Measurements from ENCODE around the gene SLX9. TPM values are rescaled to one million over a fixed set of nuclear protein-coding genes. Genes with fewer than 3 reads are reported as not detected.

Gene SLX9
- total RNA-seq, 2 experiments from 2014 or later, result 18.6 to 61.6 TPM

DNA sequence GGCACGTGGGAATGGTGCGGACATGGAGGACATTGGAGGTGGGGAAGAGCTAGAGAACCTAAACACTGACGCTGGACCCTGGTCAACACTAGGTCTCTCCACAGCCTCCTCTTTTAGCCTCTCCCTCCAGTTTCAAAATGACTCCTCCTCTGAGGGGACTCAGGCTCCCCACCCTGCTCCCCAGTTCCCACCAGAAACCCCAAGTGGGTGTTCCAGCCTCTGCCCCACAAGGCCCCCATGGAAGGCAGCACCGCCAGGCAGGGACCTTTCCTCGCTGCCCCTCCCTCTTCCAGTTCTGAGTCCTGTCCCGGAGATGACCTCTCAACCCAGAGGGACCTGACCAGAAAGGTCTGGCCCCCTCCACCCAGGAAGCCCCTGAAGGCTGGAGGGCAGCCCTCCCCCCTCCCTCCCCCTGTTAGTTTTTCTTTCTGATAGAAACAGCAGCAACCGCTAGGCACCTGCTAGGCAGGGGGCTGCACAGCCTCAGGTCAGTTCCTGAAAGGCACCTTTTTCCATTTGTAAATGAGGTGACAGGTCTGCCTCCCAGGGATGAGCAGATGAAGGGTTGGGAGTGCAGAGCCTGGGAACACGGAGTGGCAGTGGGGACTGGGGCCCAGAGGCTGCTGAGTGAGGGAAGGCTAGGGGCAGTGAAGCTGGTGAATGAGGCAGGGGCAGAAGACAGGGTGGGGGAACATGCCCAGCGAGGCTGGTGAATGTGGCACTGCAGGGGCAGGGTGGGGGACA, 9.9 kb upstream of the SLX9 start:
- TF ChIP-seq, protein P1, sequence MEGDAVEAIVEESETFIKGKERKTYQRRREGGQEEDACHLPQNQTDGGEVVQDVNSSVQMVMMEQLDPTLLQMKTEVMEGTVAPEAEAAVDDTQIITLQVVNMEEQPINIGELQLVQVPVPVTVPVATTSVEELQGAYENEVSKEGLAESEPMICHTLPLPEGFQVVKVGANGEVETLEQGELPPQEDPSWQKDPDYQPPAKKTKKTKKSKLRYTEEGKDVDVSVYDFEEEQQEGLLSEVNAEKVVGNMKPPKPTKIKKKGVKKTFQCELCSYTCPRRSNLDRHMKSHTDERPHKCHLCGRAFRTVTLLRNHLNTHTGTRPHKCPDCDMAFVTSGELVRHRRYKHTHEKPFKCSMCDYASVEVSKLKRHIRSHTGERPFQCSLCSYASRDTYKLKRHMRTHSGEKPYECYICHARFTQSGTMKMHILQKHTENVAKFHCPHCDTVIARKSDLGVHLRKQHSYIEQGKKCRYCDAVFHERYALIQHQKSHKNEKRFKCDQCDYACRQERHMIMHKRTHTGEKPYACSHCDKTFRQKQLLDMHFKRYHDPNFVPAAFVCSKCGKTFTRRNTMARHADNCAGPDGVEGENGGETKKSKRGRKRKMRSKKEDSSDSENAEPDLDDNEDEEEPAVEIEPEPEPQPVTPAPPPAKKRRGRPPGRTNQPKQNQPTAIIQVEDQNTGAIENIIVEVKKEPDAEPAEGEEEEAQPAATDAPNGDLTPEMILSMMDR (conservative IDR thresholded peaks at IDR 0.05; ENCODE audit: low read length), result no peak
- TF ChIP-seq EZH2phosphoT487 (IDR thresholded peaks at IDR 0.05; ENCODE audit: borderline replicate concordance, low read depth, low read length), result no peak
- Histone ChIP-seq H3K9me3 (ENCODE audit: low read length) (no peaks in the 10 kb centered on the region), H4K20me1 (ENCODE audit: insufficient read depth, low read length) (no peaks in the 10 kb centered on the region), H3K36me3 (ENCODE audit: insufficient read depth, low read length) (no peaks in the 10 kb centered on the region), H3K4me1 (ENCODE audit: insufficient read depth, low read length, poor library complexity, severe bottlenecking) (peaks cover 57% of the 10 kb centered on the region), H3K4me3 (ENCODE audit: low read depth, low read length, poor library complexity, severe bottlenecking) (no peak overlapping the region), H3K79me2 (ENCODE audit: insufficient read depth, low read depth, low read length) (no peaks in the 10 kb centered on the region), H2AFZ (ENCODE audit: low read length) (no peak overlapping the region), H3K4me2 (ENCODE audit: low read length) (peak overlapping the region; percentile 90), H3K9me2 (ENCODE audit: insufficient read depth, low read length) (no peaks in the 10 kb centered on the region), H3K27ac (ENCODE audit: low read depth, low read length, poor library complexity, severe bottlenecking) (no peak overlapping the region)
- CTCF ChIA-PET (ENCODE audit: unreplicated experiment), result interaction anchor here (0.6 kb wide), 1 partner anchor 193 kb away, joined by 3 read pairs; no protein-coding TSS in a partner anchor
- intact Hi-C loops (cut with micrococcal nuclease; ENCODE audit: unreplicated experiment), result loop anchor here (2.0 to 5.0 kb wide), 2 partner anchors 15 to 113 kb away; partner anchors contain the start of gene SUMO3
- POLR2A ChIA-PET, result interaction anchor here (0.9 to 1.2 kb wide), 4 partner anchors 9 to 128 kb away, joined by 3 read pairs; partner anchors contain the start of genes ITGB2, PTTG1IP and UBE2G2
- DNase-seq (ENCODE audit: low spot score), result peak; percentile 27
- no TSS peak for BruUV-seq (replicated peaks)

DNA sequence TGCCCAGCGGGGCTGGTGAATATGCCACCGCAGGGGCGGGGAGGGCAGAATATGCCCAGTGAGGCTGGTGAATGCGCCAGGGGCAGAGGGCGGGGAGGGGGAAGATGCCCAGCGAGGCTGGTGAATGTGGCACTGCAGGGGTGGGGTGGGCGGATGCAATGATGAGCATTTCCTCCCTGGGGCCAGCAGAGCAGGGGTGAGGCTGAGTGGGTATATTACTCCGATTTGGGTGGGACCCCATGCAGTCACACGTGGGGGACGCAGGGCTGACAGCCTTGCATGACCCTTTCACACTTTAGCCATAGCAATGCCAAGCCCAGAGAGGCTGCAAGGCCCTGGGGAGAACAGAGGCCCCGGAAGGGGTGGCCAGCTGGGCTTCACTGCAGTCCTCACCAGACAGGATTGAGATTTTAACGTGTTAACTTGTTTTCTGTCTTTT, 9.3 kb upstream of the SLX9 start:
- POLR2A ChIA-PET, result no interaction called here
- H3K4me2 ChIP-seq (ENCODE audit: low read length), result peak overlapping the region; percentile 90
- peak overlapping the region; percentile 57 for H3K4me3 ChIP-seq (ENCODE audit: low read depth, low read length, poor library complexity, severe bottlenecking)
- H3K27ac ChIP-seq (ENCODE audit: low read depth, low read length, poor library complexity, severe bottlenecking), result peak overlapping the region; percentile 39
- no peaks in the 10 kb centered on the region for H4K20me1 ChIP-seq (ENCODE audit: insufficient read depth, low read length)
- no peak for TF ChIP-seq EZH2phosphoT487 (IDR thresholded peaks at IDR 0.05; ENCODE audit: borderline replicate concordance, low read depth, low read length)
- TF ChIP-seq, protein P1 (conservative IDR thresholded peaks at IDR 0.05; ENCODE audit: low read length), result no peak
- no peaks in the 10 kb centered on the region for H3K36me3 ChIP-seq (ENCODE audit: insufficient read depth, low read length)
- CTCF ChIA-PET (ENCODE audit: unreplicated experiment), result no interaction called here
- H3K9me2 ChIP-seq (ENCODE audit: insufficient read depth, low read length), result no peaks in the 10 kb centered on the region
- H3K79me2 ChIP-seq (ENCODE audit: insufficient read depth, low read depth, low read length), result no peaks in the 10 kb centered on the region
- H3K4me1 ChIP-seq (ENCODE audit: insufficient read depth, low read length, poor library complexity, severe bottlenecking), result peaks cover 57% of the 10 kb centered on the region
- no peaks in the 10 kb centered on the region for H3K9me3 ChIP-seq (ENCODE audit: low read length)
- peak; percentile 47 for DNase-seq (ENCODE audit: low spot score)
- intact Hi-C loops (cut with micrococcal nuclease; ENCODE audit: unreplicated experiment), result loop anchor here (2.0 to 5.0 kb wide), 2 partner anchors 16 to 113 kb away; partner anchors contain the start of gene SUMO3
- no peak overlapping the region for H2AFZ ChIP-seq (ENCODE audit: low read length)
- no TSS peak for BruUV-seq (replicated peaks)

DNA sequence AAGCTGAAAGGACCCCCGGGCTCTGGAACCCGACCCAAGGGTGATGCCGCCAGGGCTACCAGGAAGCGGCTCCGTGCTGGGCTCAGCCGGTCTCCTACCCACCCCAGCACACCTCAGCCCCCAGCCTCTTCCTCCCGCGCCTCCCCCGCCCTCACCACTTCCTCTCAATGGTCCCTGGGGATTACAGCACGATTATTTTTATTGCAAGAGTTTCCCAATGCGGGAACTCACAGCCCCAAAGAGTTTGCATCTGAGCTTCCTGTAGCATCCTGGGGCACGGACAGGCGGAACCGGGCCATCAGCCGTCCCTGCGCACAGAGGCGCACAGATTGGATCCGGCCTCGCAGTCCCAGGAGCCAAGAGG, 8.7 kb upstream of the SLX9 start:
- POLR2A ChIA-PET, result interaction anchor here (1.4 kb wide), 1 partner anchor 17 kb away, joined by 3 read pairs; no protein-coding TSS in a partner anchor
- H3K9me2 ChIP-seq (ENCODE audit: insufficient read depth, low read length), result no peaks in the 10 kb centered on the region
- TF ChIP-seq EZH2phosphoT487 (IDR thresholded peaks at IDR 0.05; ENCODE audit: borderline replicate concordance, low read depth, low read length), result no peak
- TF ChIP-seq, protein P1 (conservative IDR thresholded peaks at IDR 0.05; ENCODE audit: low read length), result no peak
- no peak overlapping the region for H2AFZ ChIP-seq (ENCODE audit: low read length)
- CTCF ChIA-PET (ENCODE audit: unreplicated experiment), result no interaction called here
- no peaks in the 10 kb centered on the region for H3K36me3 ChIP-seq (ENCODE audit: insufficient read depth, low read length)
- no peaks in the 10 kb centered on the region for H4K20me1 ChIP-seq (ENCODE audit: insufficient read depth, low read length)
- H3K4me3 ChIP-seq (ENCODE audit: low read depth, low read length, poor library complexity, severe bottlenecking), result peak overlapping the region; percentile 57
- DNase-seq (ENCODE audit: low spot score), result peak; percentile 93
- intact Hi-C loops (cut with micrococcal nuclease; ENCODE audit: unreplicated experiment), result loop anchor here (2.0 to 5.0 kb wide), 2 partner anchors 16 to 114 kb away; partner anchors contain the start of gene SUMO3
- H3K4me1 ChIP-seq (ENCODE audit: insufficient read depth, low read length, poor library complexity, severe bottlenecking), result peaks cover 57% of the 10 kb centered on the region
- peak overlapping the region; percentile 90 for H3K4me2 ChIP-seq (ENCODE audit: low read length)
- BruUV-seq (replicated peaks), result no TSS peak
- H3K27ac ChIP-seq (ENCODE audit: low read depth, low read length, poor library complexity, severe bottlenecking), result peak overlapping the region; percentile 39
- no peaks in the 10 kb centered on the region for H3K79me2 ChIP-seq (ENCODE audit: insufficient read depth, low read depth, low read length)
- H3K9me3 ChIP-seq (ENCODE audit: low read length), result no peaks in the 10 kb centered on the region
